Measurements from ENCODE around the gene PIEZO1. TPM values are rescaled to one million over a fixed set of nuclear protein-coding genes. Genes with fewer than 3 reads are reported as not detected.

The PIEZO1 gene
- total and polyA plus RNA-seq, 4 donors = 27.7 to 54.8 (median 39.9) TPM

GRCh38 chr16:88782454-88783390 lies 2.3 kb downstream of the PIEZO1 start:
- DNase-seq (ENCODE audit: low read depth in 4 of 6, low spot score in 6 of 6) = no peak
- WGBS (ENCODE audit: insufficient coverage) = 59% methylated on average over 11 of the region's 16 CpGs

GRCh38 chr16:88781140-88782077 lies 3.6 kb downstream of the PIEZO1 start:
- Histone ChIP-seq H3K4me1 (ENCODE audit: control insufficient read depth, insufficient read depth, low read length) (peaks cover 79% of the 10 kb centered on the region), H3K9me3 (ENCODE audit: control insufficient read depth, insufficient read depth, low read length) (no peaks in the 10 kb centered on the region), H3K27ac (ENCODE audit: low read depth, low read length) (no peak overlapping the region), H3K4me3 (ENCODE audit: low read depth, low read length) (no peak overlapping the region), H3K27me3 (ENCODE audit: control insufficient read depth, insufficient read depth, low read length) (peaks cover 22% of the 10 kb centered on the region), H3K36me3 (ENCODE audit: control insufficient read depth, insufficient read depth, low read length) (peaks cover 11% of the 10 kb centered on the region)
- no peak for DNase-seq (ENCODE audit: low read depth in 4 of 6, low spot score in 6 of 6)
- 82% methylated on average over 28 of the region's 28 CpGs for WGBS (ENCODE audit: insufficient coverage)

More at GRCh38 chr16:88782454-88783390, 2.3 kb downstream of the PIEZO1 start:
- H3K27ac ChIP-seq (ENCODE audit: low read depth, low read length) = peak overlapping the region; percentile 61
- peaks cover 66% of the 10 kb centered on the region for H3K4me1 ChIP-seq (ENCODE audit: control insufficient read depth, insufficient read depth, low read length)
- peaks cover 8% of the 10 kb centered on the region for H3K36me3 ChIP-seq (ENCODE audit: control insufficient read depth, insufficient read depth, low read length)
- no peak overlapping the region for H3K4me3 ChIP-seq (ENCODE audit: low read depth, low read length)
- H3K9me3 ChIP-seq (ENCODE audit: control insufficient read depth, insufficient read depth, low read length) = no peaks in the 10 kb centered on the region
- peaks cover 22% of the 10 kb centered on the region for H3K27me3 ChIP-seq (ENCODE audit: control insufficient read depth, insufficient read depth, low read length)

GRCh38 chr16:88780142-88781062 lies 4.6 kb downstream of the PIEZO1 start:
- Histone ChIP-seq H3K27ac (ENCODE audit: low read depth, low read length) (no peak overlapping the region), H3K36me3 (ENCODE audit: control insufficient read depth, insufficient read depth, low read length) (peaks cover 14% of the 10 kb centered on the region), H3K27me3 (ENCODE audit: control insufficient read depth, insufficient read depth, low read length) (peaks cover 22% of the 10 kb centered on the region), H3K9me3 (ENCODE audit: control insufficient read depth, insufficient read depth, low read length) (no peaks in the 10 kb centered on the region), H3K4me3 (ENCODE audit: low read depth, low read length) (no peak overlapping the region), H3K4me1 (ENCODE audit: control insufficient read depth, insufficient read depth, low read length) (peaks cover 76% of the 10 kb centered on the region)
- 91% methylated on average over 5 of the region's 13 CpGs for WGBS (ENCODE audit: insufficient coverage)
- DNase-seq (ENCODE audit: low read depth in 4 of 6, low spot score in 6 of 6) = no peak

GRCh38 chr16:88779406-88780141 lies 5.4 kb downstream of the PIEZO1 start:
- 43% methylated on average over 30 of the region's 34 CpGs for WGBS (ENCODE audit: insufficient coverage)
- Histone ChIP-seq H3K27ac (ENCODE audit: low read depth, low read length) (no peak overlapping the region), H3K27me3 (ENCODE audit: control insufficient read depth, insufficient read depth, low read length) (peaks cover 22% of the 10 kb centered on the region), H3K9me3 (ENCODE audit: control insufficient read depth, insufficient read depth, low read length) (no peaks in the 10 kb centered on the region), H3K4me1 (ENCODE audit: control insufficient read depth, insufficient read depth, low read length) (peaks cover 83% of the 10 kb centered on the region), H3K36me3 (ENCODE audit: control insufficient read depth, insufficient read depth, low read length) (peaks cover 14% of the 10 kb centered on the region), H3K4me3 (ENCODE audit: low read depth, low read length) (no peak overlapping the region)
- DNase-seq (ENCODE audit: low read depth in 4 of 6, low spot score in 6 of 6) = no peak

- no peak overlapping the region for H3K27ac ChIP-seq (ENCODE audit: low read depth, low read length)
Observed at GRCh38 chr16:88778541-88779065, 6.4 kb downstream of the PIEZO1 start.

GRCh38 chr16:88778271-88778525 lies 6.8 kb downstream of the PIEZO1 start:
- H3K27me3 ChIP-seq (ENCODE audit: control insufficient read depth, insufficient read depth, low read length) = peaks cover 15% of the 10 kb centered on the region
- H3K4me1 ChIP-seq (ENCODE audit: control insufficient read depth, insufficient read depth, low read length) = peaks cover 86% of the 10 kb centered on the region

More at GRCh38 chr16:88778541-88779065, 6.4 kb downstream of the PIEZO1 start:
- WGBS (ENCODE audit: insufficient coverage) = 77% methylated on average over 28 of the region's 30 CpGs
- peaks cover 15% of the 10 kb centered on the region for H3K27me3 ChIP-seq (ENCODE audit: control insufficient read depth, insufficient read depth, low read length)
- H3K4me1 ChIP-seq (ENCODE audit: control insufficient read depth, insufficient read depth, low read length) = peaks cover 86% of the 10 kb centered on the region
- no peak for DNase-seq (ENCODE audit: low read depth in 4 of 6, low spot score in 6 of 6)
- no peaks in the 10 kb centered on the region for H3K9me3 ChIP-seq (ENCODE audit: control insufficient read depth, insufficient read depth, low read length)
- peaks cover 14% of the 10 kb centered on the region for H3K36me3 ChIP-seq (ENCODE audit: control insufficient read depth, insufficient read depth, low read length)
- no peak overlapping the region for H3K4me3 ChIP-seq (ENCODE audit: low read depth, low read length)

GRCh38 chr16:88777471-88778270 lies 7.3 kb downstream of the PIEZO1 start:
- H3K4me1 ChIP-seq (ENCODE audit: control insufficient read depth, insufficient read depth, low read length) = peaks cover 86% of the 10 kb centered on the region
- no peaks in the 10 kb centered on the region for H3K9me3 ChIP-seq (ENCODE audit: control insufficient read depth, insufficient read depth, low read length)
- H3K4me3 ChIP-seq (ENCODE audit: low read depth, low read length) = no peak overlapping the region
- 44% methylated on average over 28 of the region's 34 CpGs for WGBS (ENCODE audit: insufficient coverage)
- peaks cover 15% of the 10 kb centered on the region for H3K27me3 ChIP-seq (ENCODE audit: control insufficient read depth, insufficient read depth, low read length)
- peaks cover 14% of the 10 kb centered on the region for H3K36me3 ChIP-seq (ENCODE audit: control insufficient read depth, insufficient read depth, low read length)
- peak in 1 of 6 donors; percentile 27 for DNase-seq (ENCODE audit: low read depth in 4 of 6, low spot score in 6 of 6)
- no peak overlapping the region for H3K27ac ChIP-seq (ENCODE audit: low read depth, low read length)

More at GRCh38 chr16:88778271-88778525, 6.8 kb downstream of the PIEZO1 start:
- DNase-seq (ENCODE audit: low read depth in 4 of 6, low spot score in 6 of 6) = no peak
- H3K36me3 ChIP-seq (ENCODE audit: control insufficient read depth, insufficient read depth, low read length) = peaks cover 14% of the 10 kb centered on the region
- 70% methylated on average over 6 of the region's 7 CpGs for WGBS (ENCODE audit: insufficient coverage)
- no peak overlapping the region for H3K27ac ChIP-seq (ENCODE audit: low read depth, low read length)
- H3K4me3 ChIP-seq (ENCODE audit: low read depth, low read length) = no peak overlapping the region
- no peaks in the 10 kb centered on the region for H3K9me3 ChIP-seq (ENCODE audit: control insufficient read depth, insufficient read depth, low read length)

- H3K27ac ChIP-seq (ENCODE audit: low read depth, low read length) = no peak overlapping the region
- peaks cover 84% of the 10 kb centered on the region for H3K4me1 ChIP-seq (ENCODE audit: control insufficient read depth, insufficient read depth, low read length)
- 74% methylated on average over 18 of the region's 18 CpGs for WGBS (ENCODE audit: insufficient coverage)
- H3K27me3 ChIP-seq (ENCODE audit: control insufficient read depth, insufficient read depth, low read length) = peaks cover 14% of the 10 kb centered on the region
- H3K4me3 ChIP-seq (ENCODE audit: low read depth, low read length) = no peak overlapping the region
- no peaks in the 10 kb centered on the region for H3K9me3 ChIP-seq (ENCODE audit: control insufficient read depth, insufficient read depth, low read length)
- H3K36me3 ChIP-seq (ENCODE audit: control insufficient read depth, insufficient read depth, low read length) = peaks cover 11% of the 10 kb centered on the region
- no peak for DNase-seq (ENCODE audit: low read depth in 4 of 6, low spot score in 6 of 6)
Observed at GRCh38 chr16:88775825-88776224, 9.2 kb downstream of the PIEZO1 start.
